NOMO-1 treated with DMSO at 0.1 percent for 48 hours (cell line): ENCODE data around the gene CENPM.

Experiments used
- DNase-seq: peaks from one replicate; lab custom pipeline; 2025; ENCODE audit not compliant: unreplicated experiment; lab: John Stamatoyannopoulos, UW

CENPM gene

DNA sequence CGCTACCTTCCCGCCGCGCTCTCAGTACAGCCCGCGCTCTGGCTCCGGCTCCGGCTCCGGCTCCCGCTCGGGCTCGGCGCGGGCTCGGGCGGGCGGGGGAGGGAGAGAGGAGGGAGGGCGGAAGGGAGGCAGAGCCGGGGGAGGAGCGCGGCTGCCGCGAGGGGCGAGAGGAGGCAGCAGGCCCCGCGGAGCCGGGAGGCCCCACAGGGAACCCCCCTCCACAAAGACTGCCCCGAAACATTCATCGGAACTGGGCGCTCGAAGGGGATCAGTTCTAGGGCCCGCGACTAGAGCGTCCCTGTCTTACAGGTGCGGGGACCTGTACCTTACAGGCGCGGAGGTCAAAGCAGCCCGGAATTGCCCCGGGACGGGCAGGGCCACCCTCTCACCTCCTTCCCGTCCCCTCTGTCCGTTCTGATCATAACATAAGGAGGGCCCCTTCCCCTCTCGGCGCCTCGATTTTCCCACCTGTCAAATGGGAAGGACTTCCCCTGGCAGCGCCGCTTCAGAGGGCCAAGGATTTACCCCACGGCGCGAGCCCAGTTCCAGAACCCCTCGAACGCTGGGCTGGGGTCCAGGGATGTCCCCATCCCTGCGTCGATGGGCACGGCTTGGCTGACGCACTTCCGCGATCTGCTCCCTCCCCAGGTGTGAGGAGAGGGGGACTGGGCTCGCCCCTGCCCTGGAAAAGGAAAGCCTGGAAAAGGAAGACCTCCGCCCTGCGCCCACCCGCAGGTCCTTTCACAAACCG is 31.7 kb downstream of the CENPM start, which contains the start of gene SHISA8:
Gene SHISA8 (minus strand): TSS at position 40 of the 751 bp plus-strand sequence. CDS start 407 bp downstream, outside the sequence.
- no peak for DNase-seq

DNA sequence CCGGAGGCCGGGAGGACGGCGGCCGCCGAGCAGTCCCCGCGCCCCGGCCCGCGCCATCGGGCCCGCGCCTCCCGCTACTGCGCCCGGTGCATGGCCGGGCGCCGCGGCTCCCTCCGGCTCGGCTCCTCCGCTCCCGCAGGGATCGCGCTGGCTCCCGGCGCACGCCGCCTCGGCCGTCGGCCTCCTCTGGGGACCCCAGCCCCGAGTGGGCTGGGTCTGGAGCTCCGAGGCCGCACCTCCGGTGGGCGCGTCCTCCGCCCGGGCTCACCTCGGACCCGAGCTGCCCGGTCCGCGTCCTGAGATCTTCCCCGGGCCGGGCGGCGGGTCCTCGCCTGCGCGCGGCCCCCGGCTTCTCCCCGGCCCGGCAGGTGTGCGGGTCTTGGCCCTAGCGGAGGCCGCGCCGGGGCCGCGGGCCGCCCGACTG is 32.3 kb downstream of the CENPM start:
- no peak for DNase-seq

DNA sequence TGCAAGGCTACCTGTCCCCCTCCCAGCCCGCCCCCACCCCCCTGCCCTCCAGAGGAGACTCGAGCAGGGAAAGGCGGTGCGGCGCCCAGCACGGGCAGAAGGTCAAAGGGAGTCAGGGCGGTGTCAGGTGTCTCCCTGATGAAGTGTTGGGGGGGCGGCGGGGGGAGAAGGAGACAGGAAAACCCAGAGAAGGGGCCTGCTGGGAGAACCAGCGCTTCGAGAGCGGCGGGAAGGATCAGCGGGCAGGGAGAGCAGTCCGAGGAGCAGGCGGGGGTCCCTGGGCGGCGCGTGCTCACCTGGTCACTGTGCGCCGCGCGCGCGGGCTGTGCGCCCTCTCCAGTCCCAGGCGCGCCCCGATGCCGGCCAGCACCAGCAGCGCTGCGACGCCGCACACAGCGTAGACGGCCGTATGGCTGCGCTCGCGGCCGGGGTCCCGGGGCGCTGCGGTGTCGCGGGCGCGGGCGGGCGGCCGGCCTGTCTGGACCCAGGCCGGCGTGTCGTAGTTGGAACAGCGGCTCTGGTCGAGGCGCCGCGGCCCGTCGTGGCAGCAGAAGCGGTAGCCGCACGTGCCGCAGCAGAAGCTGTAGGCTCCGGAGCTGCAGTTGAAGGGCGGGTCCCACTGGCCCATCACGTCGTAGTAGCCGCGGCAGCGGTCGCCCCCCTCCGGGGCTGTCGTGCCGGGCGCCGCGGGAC is 33.0 kb downstream of the CENPM start:
- DNase-seq: no peak

DNA sequence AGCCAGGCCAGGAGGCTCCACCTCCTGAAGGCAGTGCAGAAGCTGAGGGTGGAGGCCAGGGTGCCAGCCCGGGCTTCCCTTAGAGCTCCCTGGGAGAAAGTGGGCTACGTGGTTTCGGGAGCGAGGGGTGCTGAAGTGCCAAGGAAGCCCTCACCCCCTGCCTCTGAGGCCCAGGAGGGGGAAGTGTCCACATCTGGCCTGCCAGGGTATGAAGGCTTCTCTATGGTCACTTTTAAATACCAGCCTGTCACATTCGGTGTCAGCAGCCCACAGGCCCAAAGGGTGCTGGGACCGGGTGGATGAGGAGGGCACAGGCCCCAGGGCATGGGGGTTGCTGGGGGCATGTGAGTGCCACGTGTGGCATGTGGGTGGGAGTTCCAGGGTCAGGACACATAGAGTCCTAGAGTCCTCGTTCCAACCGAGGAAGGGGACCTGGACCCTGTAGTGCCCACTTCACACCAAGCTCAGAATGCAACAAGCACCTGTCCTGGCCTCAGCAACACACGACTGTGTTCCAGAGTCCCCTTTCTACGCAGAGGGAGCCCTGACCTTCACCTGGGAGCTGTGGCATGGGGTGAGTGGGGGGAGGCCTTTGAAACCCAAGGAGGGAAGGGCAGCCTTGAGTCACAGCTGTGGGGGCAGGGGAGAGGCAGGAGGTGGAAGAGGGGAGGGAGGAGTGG is 33.8 kb downstream of the CENPM start:
- DNase-seq: no peak

DNA sequence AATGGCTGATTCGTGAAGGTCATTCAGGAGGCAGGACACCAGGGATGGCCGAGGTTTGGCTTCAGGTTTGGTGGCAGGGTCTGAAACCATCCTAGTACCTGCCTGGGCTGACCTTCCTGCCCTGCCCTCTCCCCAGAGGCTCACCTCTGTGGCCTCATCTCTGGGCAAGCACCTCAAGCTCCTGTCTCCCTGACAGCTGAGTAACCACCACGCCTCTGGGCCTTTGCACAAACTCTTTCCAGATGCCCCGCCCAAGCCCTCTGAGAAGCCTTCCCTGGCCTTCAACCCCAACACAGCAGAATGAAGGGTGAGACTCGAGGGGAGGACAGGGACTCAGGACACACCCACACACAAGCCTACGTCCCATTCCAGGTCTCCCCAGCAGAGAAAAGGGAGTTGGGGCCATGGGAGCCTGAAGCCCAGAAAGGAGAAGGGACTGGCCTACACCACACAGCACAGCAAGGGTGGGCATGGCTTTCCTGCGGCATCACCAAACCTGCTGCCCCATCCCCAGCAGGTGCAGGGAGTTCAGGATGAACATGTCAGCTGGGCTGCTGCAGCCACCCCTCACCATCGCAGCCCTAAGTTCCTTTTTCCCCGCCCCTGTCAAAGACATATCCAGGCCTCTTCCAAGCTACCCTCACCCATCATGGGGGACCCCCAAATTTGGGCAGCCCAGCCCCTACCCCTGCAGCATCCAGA is 34.5 kb downstream of the CENPM start:
- DNase-seq: no peak

DNA sequence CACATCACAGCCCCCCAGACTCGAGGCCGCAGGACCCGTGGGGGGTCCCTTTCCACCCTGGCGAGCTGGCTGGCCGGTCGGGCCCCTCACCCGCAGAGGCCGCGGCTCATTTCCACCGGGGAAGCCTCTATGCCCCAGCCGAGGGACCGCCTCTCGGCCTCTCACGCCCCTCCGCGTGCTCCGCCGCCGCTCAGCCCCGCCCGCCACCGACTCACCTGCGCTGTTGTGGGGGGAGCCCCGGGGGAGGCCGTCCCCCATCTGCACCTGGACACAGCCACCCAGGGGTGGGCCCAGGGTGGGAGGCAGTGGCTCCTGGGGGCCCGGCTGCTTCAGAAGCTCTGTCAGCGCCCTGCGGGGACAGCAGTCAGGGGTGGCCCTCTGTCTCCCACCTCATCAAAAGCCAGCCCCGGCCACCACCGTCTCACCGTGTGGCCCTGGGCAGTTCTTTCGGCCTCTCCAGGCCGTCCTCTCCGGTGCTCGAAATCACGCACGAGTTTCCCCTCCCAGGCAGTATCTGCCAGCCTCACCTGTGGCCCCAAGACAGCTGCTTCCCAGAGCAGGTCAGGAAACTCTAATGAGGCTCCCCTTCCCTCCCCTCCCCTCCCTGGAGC is 35.8 kb downstream of the CENPM start:
- no peak for DNase-seq

DNA sequence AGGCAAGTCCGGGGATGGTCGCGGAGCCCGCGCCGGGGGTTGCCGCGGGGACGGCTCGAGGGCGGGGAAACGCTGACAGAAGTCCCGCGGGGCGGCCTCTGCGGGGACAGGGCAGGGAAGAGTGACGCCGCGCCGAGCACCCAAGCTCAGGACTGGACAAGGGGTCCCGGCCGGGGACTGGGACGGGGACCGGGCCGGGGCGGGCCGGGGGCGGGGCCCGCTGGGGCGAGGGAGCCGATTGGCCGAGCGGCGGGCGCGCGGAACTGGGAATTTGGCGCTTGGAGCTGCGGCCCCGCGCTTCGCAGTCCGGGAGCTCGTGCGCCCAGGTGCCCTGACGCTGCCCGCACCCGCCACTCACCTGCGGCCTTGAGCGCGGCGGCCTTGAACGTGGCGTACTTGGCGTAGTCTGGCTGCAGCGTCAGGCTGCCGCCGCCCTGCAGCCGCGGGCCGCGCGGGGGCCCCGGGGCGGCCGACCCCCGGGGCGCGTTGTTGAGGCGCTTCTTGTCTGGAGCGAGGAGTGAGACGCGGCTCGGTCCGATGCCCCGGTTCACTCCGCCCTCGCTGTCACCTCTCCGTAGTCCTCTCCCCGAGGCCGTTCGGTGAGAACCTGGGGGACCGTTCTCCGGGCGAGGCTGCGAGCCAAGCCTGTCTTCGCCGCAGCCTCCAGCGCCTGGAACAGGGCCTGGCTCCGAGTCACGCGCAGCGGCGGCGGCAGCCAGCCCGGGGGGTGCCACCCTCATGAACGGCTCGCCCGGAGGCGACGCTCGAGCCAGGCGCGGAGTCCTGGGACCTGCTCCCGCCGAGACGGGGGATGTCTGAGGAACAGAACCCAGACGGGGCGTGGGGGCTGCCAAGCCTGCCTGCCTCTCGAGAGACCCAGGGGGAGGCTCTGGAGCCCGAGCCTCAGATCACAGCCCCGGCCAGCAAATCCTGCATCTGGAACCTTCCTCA is 36.6 kb downstream of the CENPM start:
- DNase-seq: no peak

DNA sequence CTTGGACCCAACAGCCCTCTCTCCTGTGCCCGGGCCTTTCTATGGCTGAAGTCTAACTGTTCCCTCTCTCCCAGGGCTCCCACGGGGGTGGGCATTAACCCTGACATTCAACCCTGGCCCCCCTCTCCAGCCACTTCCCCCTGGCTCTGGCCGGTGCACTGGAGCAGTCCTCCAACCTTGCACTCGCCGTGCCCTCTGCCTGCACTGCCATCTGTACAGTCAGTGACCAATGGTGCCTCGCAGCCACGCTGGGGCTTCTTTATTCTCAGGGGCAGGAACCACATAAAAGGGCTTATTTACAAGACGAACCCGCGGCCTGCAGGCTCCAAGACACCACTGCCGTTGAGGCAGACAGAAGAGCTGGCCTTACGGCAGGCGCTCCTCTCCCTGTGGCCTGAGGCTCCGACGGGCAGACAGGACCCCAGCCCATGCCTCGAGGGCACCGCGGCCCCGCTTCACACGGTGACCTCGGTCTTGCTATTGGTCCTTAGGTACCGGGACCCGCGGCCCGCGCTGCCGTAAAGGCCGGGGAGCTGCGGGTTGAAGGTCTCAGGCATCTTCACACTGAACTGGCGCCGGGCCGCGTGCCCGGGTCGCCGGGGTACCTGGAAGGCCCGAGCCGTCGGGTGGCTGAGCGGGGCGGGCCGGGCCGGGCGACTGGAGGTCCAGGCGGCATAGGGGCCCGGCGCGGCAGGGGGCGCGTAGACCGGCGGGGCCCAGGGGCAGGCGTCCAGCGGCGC is 37.5 kb downstream of the CENPM start:
- no peak for DNase-seq

DNA sequence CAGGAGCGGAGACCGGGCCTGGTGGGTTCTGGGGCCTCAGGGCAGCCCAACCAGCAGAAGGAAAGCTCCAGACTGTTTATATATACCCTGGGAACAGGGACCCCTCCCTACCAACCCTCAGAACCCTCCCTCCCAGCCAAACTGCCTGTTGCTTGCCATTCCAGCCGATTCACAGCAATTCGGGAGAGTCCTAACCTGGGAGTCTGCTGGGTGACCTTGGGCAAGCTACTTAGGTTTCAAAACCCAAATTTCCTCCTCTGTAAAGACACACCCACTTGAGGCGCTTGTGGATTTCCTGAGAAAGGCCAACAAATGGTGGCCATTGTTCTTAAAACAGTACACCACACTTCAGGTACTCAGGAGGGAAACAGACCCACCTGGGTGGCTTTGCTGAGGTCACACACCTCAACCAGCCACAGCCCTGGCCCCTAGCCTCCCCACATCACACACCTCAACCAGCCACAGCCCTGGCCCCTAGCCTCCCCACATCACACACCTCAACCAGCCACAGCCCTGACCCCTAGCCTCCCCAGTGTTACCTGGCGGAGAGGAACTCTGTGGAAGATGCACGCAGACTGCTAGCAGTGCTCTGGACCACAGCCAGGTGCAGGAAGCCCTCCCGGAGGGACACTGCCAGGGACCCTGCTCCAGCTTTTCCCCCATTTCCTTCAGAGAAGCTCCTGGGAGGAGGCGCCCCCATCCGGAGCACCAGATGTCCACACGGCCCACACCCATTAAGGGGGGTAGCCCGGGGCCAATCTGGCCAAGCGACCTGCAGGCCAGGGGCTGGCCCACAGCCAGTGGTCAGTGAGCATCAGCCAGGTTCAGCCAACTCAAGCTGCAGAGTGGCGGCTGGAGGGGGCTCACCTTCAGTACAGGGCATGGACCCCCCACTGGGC is 38.3 kb downstream of the CENPM start:
- peak; percentile 23 for DNase-seq

DNA sequence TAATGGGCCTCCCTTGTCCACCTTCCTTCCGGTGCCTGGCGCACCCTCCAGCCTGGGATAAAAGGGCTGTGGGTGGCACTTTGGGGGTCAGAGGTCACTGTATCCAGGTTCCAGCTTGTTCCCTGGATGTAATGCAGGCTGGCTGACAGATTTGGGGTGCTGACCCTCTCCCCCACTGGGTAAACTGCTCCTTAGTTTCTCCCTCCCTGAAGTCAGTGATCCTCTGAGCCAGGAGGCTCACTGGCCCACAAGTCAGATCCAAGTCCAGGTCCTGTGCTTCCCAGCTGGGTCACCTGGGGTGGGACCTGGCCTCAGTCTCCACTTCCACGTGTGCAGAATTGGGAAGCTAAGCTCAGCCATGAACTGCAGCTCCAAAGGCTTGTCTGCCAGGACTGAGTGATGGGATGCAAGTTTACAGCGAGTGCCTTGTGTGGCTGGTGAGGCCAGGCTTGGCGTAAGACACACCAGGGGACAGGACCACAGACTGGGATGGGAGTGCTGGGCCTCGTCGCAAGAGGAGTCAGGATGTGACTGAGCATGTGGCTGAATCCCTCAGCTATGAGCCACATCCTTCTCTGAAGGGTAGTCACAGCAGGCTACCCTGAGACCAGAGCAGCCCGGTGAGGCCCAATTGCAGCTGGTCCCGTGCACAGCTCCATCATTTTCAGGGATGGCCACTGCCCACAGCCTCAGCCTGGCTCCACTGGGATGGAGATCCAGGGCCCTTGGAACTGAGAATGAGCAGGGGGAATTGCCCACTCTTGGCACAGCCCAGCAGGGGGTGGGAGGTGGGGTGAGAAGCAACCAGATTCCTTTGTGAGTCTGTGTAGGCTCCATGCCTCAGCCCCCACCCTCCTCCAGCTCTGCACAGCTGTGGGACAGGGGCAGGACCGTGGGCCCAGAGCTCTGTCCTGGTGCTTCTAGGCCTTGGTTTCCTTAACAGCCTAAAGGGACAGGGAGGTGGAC is 39.2 kb downstream of the CENPM start:
- no peak for DNase-seq

DNA sequence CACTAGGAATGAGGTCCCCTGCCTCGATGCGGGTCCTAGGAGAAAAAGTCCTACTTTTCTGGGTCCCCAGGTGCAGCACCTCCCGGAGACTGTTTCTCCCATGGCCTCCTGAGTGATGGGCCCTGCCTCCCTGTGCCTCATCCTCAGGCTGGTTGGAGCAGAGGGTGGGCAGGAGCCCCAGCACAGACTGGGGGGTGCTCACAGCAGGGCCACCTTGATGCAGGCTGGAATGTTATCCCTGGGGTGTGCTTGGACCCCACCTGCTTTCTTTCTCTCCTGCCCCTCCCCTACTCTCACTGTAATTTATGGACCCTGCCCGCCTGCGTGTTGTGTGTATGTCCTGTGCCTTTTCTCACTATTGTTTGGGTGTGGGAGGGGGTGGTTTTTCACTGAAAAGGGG is 40.1 kb downstream of the CENPM start:
- DNase-seq: no peak

DNA sequence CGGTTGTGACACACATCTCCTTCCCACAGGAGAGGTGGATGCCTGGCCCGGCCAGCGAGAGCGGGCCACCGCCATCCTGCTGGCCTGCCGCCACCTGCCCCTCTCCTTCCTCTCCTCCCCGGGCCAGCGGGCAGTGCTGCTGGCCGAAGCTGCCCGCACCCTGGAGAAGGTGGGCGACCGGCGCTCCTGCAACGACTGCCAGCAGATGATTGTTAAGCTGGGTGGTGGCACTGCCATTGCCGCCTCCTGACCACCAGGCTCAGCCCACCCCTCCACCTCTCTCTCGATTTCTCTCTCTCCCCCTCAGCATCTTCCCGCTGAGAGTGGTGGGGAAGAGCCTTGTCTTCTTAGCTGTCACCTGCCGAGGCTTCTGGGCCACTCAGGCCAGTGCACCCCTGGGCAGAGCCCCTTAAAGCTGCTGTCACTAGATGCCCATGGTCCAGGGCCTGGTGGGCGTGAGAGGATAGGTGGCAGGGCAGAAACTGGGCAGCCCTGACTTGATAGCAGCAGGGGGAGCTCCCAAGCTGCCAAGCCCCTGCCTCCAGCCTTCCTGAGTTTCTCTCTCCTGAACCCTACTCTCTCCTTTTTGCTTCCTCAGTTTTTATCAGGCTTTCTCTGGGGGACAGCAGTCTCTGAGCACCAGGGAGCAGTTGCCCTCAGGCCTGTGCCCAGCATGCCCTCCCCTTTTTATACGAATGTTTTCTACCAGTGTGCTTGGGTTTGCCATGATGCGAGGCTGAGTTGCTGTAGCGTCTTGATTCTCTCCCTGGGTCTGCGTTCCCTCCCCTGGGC is 41.3 kb downstream of the CENPM start:
- DNase-seq: no peak

DNA sequence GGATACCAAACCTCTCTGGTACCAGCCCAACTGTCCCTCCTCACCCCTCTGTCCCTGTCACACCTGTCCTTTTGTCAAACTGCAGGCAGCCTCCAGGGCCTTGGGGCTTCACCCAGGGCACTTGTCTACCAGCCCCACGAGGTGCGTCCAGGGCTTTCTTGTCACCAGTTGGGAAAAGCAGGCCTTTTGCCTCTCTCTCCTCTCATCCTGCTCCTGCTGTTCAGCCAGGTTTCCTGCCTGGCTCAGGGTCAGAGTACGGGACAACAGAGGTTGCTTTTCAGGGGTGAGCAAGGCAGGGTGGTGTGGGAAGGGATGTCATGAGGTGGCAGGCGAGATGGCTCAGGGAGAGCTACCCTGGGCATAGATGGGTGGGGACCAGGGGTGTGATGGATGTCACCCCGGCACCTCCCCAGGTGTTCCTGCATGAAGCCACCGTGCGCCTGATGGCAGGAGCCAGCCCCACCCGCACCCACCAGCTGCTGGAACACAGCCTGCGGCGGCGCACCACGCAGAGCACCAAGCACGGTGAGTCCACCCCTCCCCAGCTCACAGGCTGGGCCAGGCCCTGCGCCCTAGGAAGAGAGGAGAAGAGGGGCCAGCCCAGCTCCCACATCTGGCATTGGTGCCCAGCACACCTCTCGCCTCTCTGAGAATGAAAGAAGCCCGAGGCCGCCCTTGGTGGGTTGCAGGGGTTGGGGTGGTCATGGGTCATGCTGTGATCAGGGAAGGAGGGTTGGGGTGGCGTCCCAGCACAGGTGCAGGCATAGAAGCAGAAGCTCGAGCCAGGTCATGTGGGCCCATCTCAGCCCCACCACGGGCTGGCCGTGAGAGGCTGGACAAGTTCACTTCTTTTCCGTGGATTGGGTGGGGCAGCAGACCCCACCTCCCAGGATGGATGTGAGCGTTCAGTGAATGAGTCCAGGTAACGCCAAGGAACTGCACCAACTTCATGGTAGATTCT is 42.2 kb downstream of the CENPM start:
- no peak for DNase-seq

DNA sequence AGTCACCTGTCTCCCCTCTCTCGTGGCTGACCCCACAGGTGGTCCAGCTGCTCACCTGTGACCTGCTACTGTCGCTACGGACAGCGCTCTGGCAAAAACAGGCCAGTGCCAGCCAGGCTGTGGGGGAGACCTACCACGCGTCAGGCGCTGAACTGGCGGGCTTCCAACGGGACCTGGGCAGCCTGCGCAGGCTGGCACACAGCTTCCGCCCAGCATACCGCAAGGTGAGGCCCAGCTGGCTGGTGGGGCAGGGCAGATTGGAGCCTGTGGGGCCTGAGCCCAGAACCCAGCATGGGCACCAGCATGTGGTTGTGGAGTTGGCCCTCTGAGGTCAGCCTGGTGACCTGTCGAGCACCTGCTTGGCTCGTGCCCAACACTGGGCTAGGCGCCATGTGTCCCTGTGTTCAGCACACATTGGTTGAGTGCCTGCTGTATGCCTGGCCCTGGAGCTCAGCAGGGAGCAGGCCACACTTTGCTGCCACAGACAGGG is 44.0 kb downstream of the CENPM start:
- DNase-seq: no peak

DNA sequence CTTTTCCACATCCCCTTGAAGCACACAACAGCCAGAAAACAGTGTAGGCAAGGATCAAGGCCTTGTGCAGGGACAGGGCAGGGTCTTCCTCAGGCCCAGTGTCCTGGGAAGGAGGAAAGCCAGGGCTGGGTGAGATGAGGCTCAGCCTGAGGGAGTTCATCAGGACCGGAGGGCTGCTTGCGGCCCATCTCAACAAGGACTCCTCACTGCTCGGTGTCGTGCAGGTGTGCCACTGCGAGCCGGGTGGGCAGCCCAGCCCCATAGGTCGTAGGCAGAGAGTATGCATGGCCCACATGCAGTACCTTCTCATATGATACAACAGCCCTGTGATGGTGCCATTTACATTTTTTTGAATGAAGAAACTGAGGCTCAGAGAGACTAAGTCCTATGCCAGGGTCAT is 44.9 kb downstream of the CENPM start:
- DNase-seq: no peak
